GM20000 (cell line): ENCODE measurements around the gene HPCAL4.

Source experiments
- DNase-seq: peaks from one replicate; pipeline ENCODE4 v3.0.0; 2012; ENCODE audit warnings: low spot score
- TF ChIP-seq, protein P1 (sequence below): IDR thresholded peaks from 2 replicates; pipeline ENCODE4 v1.5.1; 2012; ENCODE audit warnings: mild to moderate bottlenecking, control low read depth; ENCODE audit errors: extremely low read depth, missing control alignments

Gene HPCAL4

DNA sequence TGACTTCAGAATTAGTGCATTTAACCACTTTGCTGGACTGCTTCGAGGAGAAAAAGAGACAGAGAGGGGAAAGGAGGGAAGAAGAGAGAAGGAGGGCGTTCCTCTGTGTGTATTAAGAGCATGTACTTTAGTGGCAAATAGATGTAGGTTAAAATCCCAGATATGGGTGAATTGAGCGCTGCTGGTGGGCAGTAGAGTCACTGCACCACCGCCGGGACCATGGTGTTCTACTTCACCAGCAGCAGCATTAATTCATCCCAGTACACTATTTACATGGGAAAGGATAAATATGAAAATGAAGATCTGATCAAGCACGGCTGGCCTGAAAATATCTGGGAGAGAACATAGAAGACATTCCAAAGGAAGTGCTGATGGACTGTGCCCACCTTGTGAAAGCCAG lies 26.6 kb upstream of the HPCAL4 start:
- no peak for DNase-seq
- TF ChIP-seq, protein P1, sequence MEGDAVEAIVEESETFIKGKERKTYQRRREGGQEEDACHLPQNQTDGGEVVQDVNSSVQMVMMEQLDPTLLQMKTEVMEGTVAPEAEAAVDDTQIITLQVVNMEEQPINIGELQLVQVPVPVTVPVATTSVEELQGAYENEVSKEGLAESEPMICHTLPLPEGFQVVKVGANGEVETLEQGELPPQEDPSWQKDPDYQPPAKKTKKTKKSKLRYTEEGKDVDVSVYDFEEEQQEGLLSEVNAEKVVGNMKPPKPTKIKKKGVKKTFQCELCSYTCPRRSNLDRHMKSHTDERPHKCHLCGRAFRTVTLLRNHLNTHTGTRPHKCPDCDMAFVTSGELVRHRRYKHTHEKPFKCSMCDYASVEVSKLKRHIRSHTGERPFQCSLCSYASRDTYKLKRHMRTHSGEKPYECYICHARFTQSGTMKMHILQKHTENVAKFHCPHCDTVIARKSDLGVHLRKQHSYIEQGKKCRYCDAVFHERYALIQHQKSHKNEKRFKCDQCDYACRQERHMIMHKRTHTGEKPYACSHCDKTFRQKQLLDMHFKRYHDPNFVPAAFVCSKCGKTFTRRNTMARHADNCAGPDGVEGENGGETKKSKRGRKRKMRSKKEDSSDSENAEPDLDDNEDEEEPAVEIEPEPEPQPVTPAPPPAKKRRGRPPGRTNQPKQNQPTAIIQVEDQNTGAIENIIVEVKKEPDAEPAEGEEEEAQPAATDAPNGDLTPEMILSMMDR = no peak

DNA sequence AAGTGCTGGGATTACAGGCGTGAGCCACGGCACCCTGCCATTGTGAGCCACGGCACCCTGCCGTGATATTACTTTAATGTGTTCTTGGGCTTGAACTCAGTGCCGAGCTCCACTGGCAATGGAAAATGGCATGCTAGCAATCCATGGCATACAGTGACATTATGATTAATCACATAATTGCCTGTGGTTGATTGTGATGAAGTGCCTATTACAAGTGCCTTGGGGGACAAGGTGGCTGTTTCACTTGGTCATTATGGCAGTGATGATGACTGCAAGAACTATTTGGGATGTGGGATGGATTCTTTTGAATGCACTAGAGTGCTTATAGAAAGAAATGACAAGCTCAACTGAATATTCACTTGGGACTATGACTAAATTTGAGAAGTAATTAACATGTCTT lies 22.3 kb upstream of the HPCAL4 start:
- TF ChIP-seq, protein P1 = no peak

DNA sequence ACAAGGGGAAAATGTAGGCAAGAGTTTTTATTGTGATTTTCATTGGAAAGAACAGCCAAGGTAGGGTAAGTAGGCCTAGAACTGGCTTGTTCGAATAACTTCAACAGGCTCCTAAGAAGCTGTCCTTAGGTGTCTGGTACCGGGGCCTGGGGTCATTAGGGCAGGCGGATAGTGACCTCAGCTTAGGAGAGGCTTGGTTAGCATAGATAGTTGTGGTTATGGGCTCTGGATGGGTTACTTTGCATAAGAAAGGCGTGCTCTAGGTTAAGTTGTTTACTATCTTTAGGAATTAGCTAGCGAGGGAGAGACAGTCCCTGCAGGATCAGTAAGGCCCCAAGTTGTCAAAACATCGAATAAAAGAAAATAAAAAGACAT lies 20.7 kb upstream of the HPCAL4 start:
- no peak for DNase-seq
- TF ChIP-seq, protein P1 = no peak

More for the DNA sequence above, 22.3 kb upstream of the HPCAL4 start:
- DNase-seq = no peak

DNA sequence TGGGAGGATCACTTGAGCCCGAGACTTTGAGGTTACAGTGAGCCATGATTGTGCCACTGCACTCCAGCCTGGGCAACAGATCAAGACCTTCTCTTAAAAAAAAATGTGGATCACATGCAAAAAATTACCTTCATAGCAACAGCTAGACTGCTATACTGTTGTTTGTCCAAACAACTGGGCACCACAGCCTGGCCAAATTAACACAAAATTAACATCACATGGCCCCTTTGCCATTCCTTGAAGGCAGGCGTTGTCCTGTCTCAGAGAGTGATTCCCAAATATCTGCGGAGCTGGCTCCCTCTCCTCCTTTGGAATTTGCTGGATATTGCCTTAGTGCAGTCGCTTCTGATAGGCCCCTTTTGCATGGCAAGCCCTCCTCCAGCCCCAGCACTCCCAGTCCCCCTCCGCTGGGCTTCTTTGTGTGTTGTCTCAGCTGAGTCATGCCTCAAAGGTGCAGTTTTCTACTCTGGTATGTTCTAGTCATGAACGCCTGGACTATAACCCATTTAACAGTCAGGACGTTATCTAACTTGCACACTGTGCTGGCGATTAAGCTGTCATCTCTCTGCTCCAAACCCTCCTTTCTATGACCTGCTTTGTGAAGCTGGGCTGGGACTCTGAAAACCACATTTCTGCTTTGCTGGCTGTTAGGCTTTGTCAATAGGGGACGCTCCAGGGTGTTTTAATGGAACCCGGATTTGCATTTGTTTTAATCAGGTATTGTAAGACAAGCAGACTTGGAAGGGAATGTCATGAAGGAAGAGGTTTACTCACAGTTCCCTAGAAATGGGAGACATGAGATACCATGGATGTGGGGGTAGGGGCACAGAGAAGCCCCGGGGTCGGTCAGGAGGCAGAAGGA lies 20.1 kb upstream of the HPCAL4 start:
- no peak for DNase-seq

DNA sequence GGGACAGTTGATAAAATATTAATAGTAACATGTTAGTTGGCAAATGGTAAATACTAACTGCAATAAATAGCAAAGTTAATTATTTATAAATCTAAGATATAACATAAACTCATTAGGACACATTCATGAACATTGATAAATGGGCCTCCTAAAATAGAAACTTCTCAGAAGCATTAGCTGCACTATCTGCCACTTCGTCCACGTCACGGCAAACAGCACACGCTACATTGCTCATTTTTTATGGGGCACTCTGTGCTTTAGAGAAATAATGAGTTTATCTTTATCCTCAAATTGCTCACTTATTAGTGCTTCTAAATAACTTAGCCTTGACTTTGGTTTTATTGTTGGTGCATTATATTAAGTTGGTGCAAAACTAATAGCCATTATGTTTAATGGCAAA lies 16.3 kb upstream of the HPCAL4 start:
- DNase-seq = no peak
- TF ChIP-seq, protein P1 = no peak

More for the DNA sequence above, 20.1 kb upstream of the HPCAL4 start:
- TF ChIP-seq, protein P1 = no peak

DNA sequence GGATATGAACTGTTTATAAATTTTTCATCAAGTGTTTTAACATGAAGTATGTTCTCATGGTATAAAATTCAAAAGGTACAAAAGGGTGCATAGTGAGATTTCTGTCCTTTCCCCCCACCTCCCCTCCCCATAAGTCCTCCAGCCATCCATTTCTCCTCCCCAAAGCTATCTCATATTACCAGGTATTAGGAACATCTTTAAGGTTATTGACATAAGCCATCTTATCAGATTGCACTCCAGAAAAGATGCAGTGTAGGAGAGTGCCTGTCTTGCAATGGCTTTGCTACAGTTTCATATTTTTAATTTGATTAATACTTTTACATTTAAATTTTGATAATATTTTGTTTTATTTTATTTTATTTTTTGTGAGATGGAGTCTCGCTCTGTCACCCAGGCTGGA lies 13.5 kb upstream of the HPCAL4 start:
- TF ChIP-seq, protein P1 = no peak
- no peak for DNase-seq

DNA sequence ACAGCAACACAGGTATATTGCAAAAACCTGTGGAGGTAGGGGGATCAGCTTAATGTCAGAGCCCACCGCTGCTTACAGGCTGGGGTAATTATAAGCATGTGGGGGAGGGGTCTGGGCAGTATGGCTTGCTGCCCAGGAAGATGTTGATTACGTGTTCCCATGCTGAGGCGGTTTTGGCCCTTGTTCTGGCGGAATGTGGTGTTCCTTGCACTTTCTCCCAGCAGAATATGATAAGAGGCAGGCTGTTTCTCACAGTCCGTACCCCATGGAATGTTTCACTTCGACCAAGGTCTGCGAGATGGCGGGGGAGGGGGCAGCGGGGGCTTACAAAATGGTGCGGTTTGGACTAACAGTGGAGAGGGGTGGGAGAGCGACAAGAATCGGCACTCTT lies 9.8 kb upstream of the HPCAL4 start:
- TF ChIP-seq, protein P1 = no peak
- no peak for DNase-seq
